Prostate gland (tissue), 2 donors: Measurements from ENCODE around the gene ANO2. TPM values are rescaled to one million over a fixed set of nuclear protein-coding genes. Genes with fewer than 3 reads are reported as not detected.

Source experiments
- DNase-seq: peaks from one replicate; pipeline ENCODE4 v3.0.0-alpha.2; 2019; ENCODE audit warnings: low spot score
- H3K27ac ChIP-seq, 2 donors: fragments of 200-600 bp; sonication (generic); 2 replicates each; pipeline ENCODE4 v1.5.1; 2017 to 2019
- H3K27me3 ChIP-seq: fragments of 200-600 bp; sonication (generic); replicated peaks from 2 replicates; pipeline ENCODE4 v1.5.1; 2019; ENCODE audit not compliant: insufficient read depth
- H3K36me3 ChIP-seq, 2 donors: fragments of 200-600 bp; sonication (generic); 1 replicate in 1 of 2; 2 replicates in 1 of 2; pipeline versions ENCODE4 v1.5.1 to v1.8.1; 2017 to 2019
- H3K4me1 ChIP-seq: fragments of 200-600 bp; sonication (generic); replicated peaks from 2 replicates; pipeline ENCODE4 v1.5.1; 2019
- H3K4me3 ChIP-seq, 2 donors: fragments of 200-600 bp; sonication (generic); 2 replicates each; pipeline ENCODE4 v1.5.1; 2017 to 2019
- H3K9me3 ChIP-seq: fragments of 200-600 bp; sonication (generic); 2 replicates; pipeline ENCODE4 v1.5.1; 2017
- CTCF ChIP-seq, 4 experiments: fragments of 200-600 bp in 2 of 4; fragments of 450-650 bp in 2 of 4; sonication (generic) in 2 of 4; IDR thresholded peaks; 1 replicate in 3 of 4; 2 replicates in 1 of 4; pipeline ENCODE4 v1.5.1; 2016 to 2019; ENCODE audit warnings: antibody characterized with exemption in 4 of 4, mild to moderate bottlenecking in 2 of 4, moderate library complexity in 2 of 4
- POLR2A ChIP-seq: fragments of 450-650 bp; IDR thresholded peaks from one replicate; pipeline ENCODE4 v1.6.1; 2016; ENCODE audit warnings: antibody characterized with exemption, mild to moderate bottlenecking
- POLR2AphosphoS5 ChIP-seq: sonication (generic); formaldehyde crosslinking; IDR thresholded peaks from one replicate; pipeline ENCODE4 v1.6.1; 2017; ENCODE audit warnings: antibody characterized with exemption
- WGBS: methylation state at CpG from one replicate; pipeline ENCODE4 v1.1.5; 2018; 5-methylcytosine and 5-hydroxymethylcytosine counted together
- intact Hi-C: fragments of 100-400 bp; cut with DNase I; formaldehyde crosslinking; loops from one replicate; pipeline ENCODE4 v1.14.2; 2022
- total RNA-seq, 2 donors: library from RNA; depleted of rRNA; stranded (reverse); fragments of >200 nt; gene quantifications; one replicate each; pipeline ENCODE4 v1.1.0, GENCODE V29; 2016

ANO2 gene
- total RNA-seq, 2 donors from 2014 or later: 0.64 to 7.0 TPM

DNA sequence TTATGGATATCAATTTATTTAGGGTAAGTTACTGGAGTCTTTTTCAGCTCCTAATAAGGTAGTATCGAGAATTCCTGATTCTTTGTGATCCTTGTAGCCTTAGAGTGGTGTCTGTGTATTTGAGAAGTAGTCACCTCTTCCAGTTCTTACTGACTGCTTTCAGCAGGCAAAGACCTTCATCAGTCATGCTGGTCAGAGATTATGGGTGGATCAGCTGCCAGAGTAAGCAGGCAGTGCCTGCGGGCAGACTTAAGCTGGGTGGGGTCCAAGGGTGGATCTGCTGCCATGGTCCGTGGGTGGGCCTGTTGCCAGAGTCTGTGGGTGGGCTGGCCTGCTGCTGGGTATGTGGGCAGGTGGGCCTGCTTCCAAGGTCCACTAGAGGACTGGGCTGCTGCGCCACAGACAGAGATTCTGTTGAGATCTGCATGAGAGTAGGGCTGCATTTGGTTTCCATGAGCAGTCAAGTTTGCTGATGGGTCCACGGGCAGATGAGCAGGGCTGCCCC, 188.7 kb downstream of the ANO2 start:
- Histone ChIP-seq H3K27me3 (peaks cover 3% of the 10 kb centered on the region), H3K4me1 (no peaks in the 10 kb centered on the region), H3K27ac (no peak overlapping the region), H3K36me3 (no peaks in the 10 kb centered on the region), H3K9me3 (no peaks in the 10 kb centered on the region), H3K4me3 (no peak overlapping the region)
- TF ChIP-seq CTCF (IDR thresholded peaks at IDR 0.05): no peak
- no peak for TF ChIP-seq POLR2AphosphoS5
- no peak for TF ChIP-seq POLR2A
- intact Hi-C loops: no loop called here
- WGBS: 77% methylated on average over 5 of the region's 5 CpGs
- DNase-seq: no peak

DNA sequence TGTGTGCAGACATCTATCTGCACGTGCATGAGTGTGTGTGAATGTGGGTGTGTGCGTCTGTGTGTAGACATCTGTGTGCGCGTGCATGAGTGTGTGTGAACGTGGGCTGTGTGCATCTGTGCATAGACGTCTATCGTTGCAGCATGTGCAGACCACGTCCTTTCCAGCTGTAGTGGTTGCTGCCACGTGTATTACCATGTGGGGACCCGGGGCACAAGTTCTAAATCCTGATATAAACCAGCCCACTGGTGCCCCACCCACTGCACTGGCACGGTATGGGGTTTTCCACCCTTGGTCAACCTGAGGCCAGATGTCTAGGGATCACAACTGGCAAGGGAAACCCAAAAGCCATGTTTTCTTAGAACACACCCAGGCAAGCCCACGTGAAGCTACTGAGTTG, 197.0 kb downstream of the ANO2 start:
- 89% methylated on average over 12 of the region's 12 CpGs for WGBS
- no peak overlapping the region for H3K27ac ChIP-seq
- H3K27me3 ChIP-seq: no peaks in the 10 kb centered on the region
- H3K36me3 ChIP-seq: no peaks in the 10 kb centered on the region
- H3K4me1 ChIP-seq: no peaks in the 10 kb centered on the region
- intact Hi-C loops: no loop called here
- no peaks in the 10 kb centered on the region for H3K9me3 ChIP-seq
- H3K4me3 ChIP-seq: no peak overlapping the region
- DNase-seq: no peak
- no peak for TF ChIP-seq POLR2A
- TF ChIP-seq CTCF (IDR thresholded peaks at IDR 0.05): no peak
- no peak for TF ChIP-seq POLR2AphosphoS5

- no peak for DNase-seq
- intact Hi-C loops: no loop called here
- 90% methylated on average over 6 of the region's 6 CpGs for WGBS
Observed at GRCh38 chr12:5746917-5747316, 198.1 kb downstream of the ANO2 start.

DNA sequence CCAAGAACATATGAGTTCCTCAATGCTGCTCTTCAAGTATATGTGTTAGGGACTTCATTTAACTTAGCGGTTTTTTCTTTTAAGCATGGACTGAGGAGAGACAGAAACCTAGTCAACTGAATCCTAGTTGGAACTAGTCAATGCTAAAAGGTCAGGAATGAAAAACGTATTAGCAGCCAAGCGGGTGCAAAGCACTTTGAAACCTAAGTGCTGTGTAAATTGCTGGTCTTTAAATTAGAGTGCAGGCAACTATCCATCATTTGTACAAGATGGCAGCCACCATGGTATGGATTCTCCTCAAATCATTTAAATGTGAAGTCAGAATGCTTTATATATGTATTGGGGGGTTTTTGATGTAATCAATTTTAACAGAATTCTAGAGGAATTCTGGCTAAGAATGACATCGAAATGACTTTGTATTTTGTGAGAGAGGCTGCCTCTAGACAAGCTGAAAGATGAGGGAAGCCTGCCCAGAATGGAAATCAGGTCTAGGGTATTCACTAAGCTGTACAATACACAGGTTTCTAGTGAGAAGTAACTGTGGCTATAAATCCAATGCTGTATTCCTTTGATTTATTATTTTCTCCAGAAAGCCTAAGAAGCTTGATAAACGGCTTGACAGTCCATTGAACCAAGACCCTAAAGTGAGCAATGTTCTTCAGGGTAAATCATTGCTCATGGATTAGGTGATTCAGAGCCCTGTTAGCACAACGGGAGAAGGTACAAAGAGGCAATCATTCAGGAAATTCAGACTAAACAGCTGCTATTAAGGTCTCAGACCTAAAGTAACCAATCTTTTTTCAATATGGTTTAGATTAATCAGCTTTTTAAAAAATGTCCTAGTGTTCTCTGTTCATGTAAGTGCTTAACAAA, 198.8 kb downstream of the ANO2 start:
- H3K4me3 ChIP-seq: no peak overlapping the region
- 74% methylated on average over 6 of the region's 6 CpGs for WGBS
- no peak for TF ChIP-seq POLR2AphosphoS5
- no peak for TF ChIP-seq CTCF (IDR thresholded peaks at IDR 0.05)
- no peak for TF ChIP-seq POLR2A
- no peaks in the 10 kb centered on the region for H3K27me3 ChIP-seq
- no peak for DNase-seq
- no peaks in the 10 kb centered on the region for H3K4me1 ChIP-seq
- intact Hi-C loops: no loop called here
- H3K9me3 ChIP-seq: no peaks in the 10 kb centered on the region
- H3K27ac ChIP-seq: no peak overlapping the region
- H3K36me3 ChIP-seq: no peaks in the 10 kb centered on the region

More at GRCh38 chr12:5746917-5747316, 198.1 kb downstream of the ANO2 start:
- TF ChIP-seq POLR2AphosphoS5 (no peak), CTCF (IDR thresholded peaks at IDR 0.05) (no peak), POLR2A (no peak)
- Histone ChIP-seq H3K36me3 (no peaks in the 10 kb centered on the region), H3K27me3 (no peaks in the 10 kb centered on the region), H3K4me3 (no peak overlapping the region), H3K9me3 (no peaks in the 10 kb centered on the region), H3K4me1 (no peaks in the 10 kb centered on the region), H3K27ac (no peak overlapping the region)
